Measurements from ENCODE around the gene PACRG. TPM values are rescaled to one million over a fixed set of nuclear protein-coding genes. Genes with fewer than 3 reads are reported as not detected.

PACRG gene
- polyA plus RNA-seq, 2 of the 4 experiments (the other 2 are of a cell fraction): 0.14 to 0.30 TPM

GRCh38 chr6:162941128-162941527 is 213.4 kb downstream of the PACRG start:
- ChIA-PET CTCF (no interaction called here), POLR2A (no interaction called here)
- ATAC-seq (no peak), FAIRE-seq (no peak), DNase-seq (ENCODE audit: low read depth in 1 of 2, low spot score in 1 of 2) (no peak)
- Histone ChIP-seq H3K27ac (no peak overlapping the region), H3K4me2 (no peak overlapping the region), H3K9me3 (no peaks in the 10 kb centered on the region), H3K4me1 (no peaks in the 10 kb centered on the region), H3K4me3 (no peak overlapping the region)
- WGBS (ENCODE audit: missing lambda C conversion rate): 10% methylated on average over 8 of the region's 8 CpGs
- no peak for TF ChIP-seq USF2 (IDR thresholded peaks at IDR 0.05)
- TF ChIP-seq SMC3 (IDR thresholded peaks at IDR 0.05): no peak
- no peak for TF ChIP-seq POLR2A (IDR thresholded peaks at IDR 0.05; ENCODE audit: low read length)
- TF ChIP-seq POLR2AphosphoS2 (conservative IDR thresholded peaks at IDR 0.05; ENCODE audit: low read length): no peak
- TF ChIP-seq SREBF2 (IDR thresholded peaks at IDR 0.05): no peak
- TF ChIP-seq E2F6 (IDR thresholded peaks at IDR 0.05; ENCODE audit: borderline replicate concordance, low read depth): no peak
- TF ChIP-seq FOXS1 (CRISPR knock-in tag; IDR thresholded peaks at IDR 0.05): no peak
- TF ChIP-seq ZNF302 (CRISPR knock-in tag; IDR thresholded peaks at IDR 0.05): no peak
- TF ChIP-seq ZSCAN20 (CRISPR knock-in tag; IDR thresholded peaks at IDR 0.05): no peak
- TF ChIP-seq EHF (CRISPR knock-in tag; IDR thresholded peaks at IDR 0.05): no peak
- no peak for TF ChIP-seq BHLHE40 (IDR thresholded peaks at IDR 0.05; ENCODE audit: low read depth, low read length)
- no peak for TF ChIP-seq HEYL (CRISPR knock-in tag; IDR thresholded peaks at IDR 0.05)

- 50% methylated on average over 2 of the region's 2 CpGs for WGBS (ENCODE audit: missing lambda C conversion rate)
- FAIRE-seq: no peak
These were observed 215.1 kb downstream of the PACRG start for GRCh38 chr6:162942866-162943265.

More at GRCh38 chr6:162942866-162943265, 215.1 kb downstream of the PACRG start:
- ChIA-PET CTCF (no interaction called here), POLR2A (no interaction called here)
- Histone ChIP-seq H3K4me3 (no peak overlapping the region), H3K4me2 (no peak overlapping the region), H3K9me3 (no peaks in the 10 kb centered on the region), H3K4me1 (no peaks in the 10 kb centered on the region), H3K27ac (no peak overlapping the region)
- DNase-seq (ENCODE audit: low read depth in 1 of 2, low spot score in 1 of 2) (no peak), ATAC-seq (no peak)
- TF ChIP-seq NFE2L2 (conservative IDR thresholded peaks at IDR 0.05; ENCODE audit: low read length) (no peak), PBX3 (IDR thresholded peaks at IDR 0.05) (no peak), MAFK (IDR thresholded peaks at IDR 0.05; ENCODE audit: partially characterized antibody) (no peak), RCOR1 (IDR thresholded peaks at IDR 0.05; ENCODE audit: low read depth, low read length) (no peak), TP53 (CRISPR knock-in tag; IDR thresholded peaks at IDR 0.05) (no peak), TFCP2L1 (CRISPR knock-in tag; IDR thresholded peaks at IDR 0.05) (no peak), EHMT2 (IDR thresholded peaks at IDR 0.05; ENCODE audit: low read depth) (no peak), REST (IDR thresholded peaks at IDR 0.05) (no peak), HOXA7 (CRISPR knock-in tag; IDR thresholded peaks at IDR 0.05) (no peak), CEBPB (IDR thresholded peaks at IDR 0.05) (no peak), BHLHE40 (IDR thresholded peaks at IDR 0.05; ENCODE audit: low read depth, low read length) (no peak), NPAS2 (CRISPR knock-in tag; IDR thresholded peaks at IDR 0.05; ENCODE audit: borderline replicate concordance) (no peak)
- TF ChIP-seq, protein P1, sequence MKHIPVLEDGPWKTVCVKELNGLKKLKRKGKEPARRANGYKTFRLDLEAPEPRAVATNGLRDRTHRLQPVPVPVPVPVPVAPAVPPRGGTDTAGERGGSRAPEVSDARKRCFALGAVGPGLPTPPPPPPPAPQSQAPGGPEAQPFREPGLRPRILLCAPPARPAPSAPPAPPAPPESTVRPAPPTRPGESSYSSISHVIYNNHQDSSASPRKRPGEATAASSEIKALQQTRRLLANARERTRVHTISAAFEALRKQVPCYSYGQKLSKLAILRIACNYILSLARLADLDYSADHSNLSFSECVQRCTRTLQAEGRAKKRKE (CRISPR knock-in tag; IDR thresholded peaks at IDR 0.05; ENCODE audit: low read depth): no peak
